ENCODE results near the gene CFDP1.

GRCh38 chr16:75312875-75313274 lies 120.4 kb downstream of the CFDP1 start:
- TF ChIP-seq CTCF (IDR thresholded peaks at IDR 0.05; ENCODE audit: insufficient read depth, low read length): no peak
- no peak for TF ChIP-seq GABPA (IDR thresholded peaks at IDR 0.05; ENCODE audit: low read depth)
- no peak for TF ChIP-seq POLR2AphosphoS5 (IDR thresholded peaks at IDR 0.05; ENCODE audit: low read depth)
